Stimulated activated CD4-positive, alpha-beta T cell treated with anti-CD3 and anti-CD28 coated beads, Interleukin-1b, Interleukin-23, amount 100 ng/mL, for 24 hours (primary cell): ENCODE data around the gene GPR180.

Source experiments
- DNase-seq, 4 experiments: peaks; one replicate each; pipeline ENCODE4 v3.0.0-alpha.2; 2020; ENCODE audit warnings: low read depth in 4 of 4, low spot score in 1 of 4

The GPR180 gene

GRCh38 chr13:94601446-94602431 lies at the start of gene GPR180:
TSS of gene GPR180 (plus strand) at chr13:94601857. CDS start at chr13:94601928, 71 bp downstream.
- peak; percentile 68 to 86 (median 79) for DNase-seq

GRCh38 chr13:94552095-94552494 lies 49.6 kb upstream of the GPR180 start:
- no peak for DNase-seq

GRCh38 chr13:94553766-94554165 lies 47.9 kb upstream of the GPR180 start:
- no peak for DNase-seq

GRCh38 chr13:94556041-94556440 lies 45.6 kb upstream of the GPR180 start:
- DNase-seq, result no peak

- DNase-seq, result no peak
These were observed 45.0 kb upstream of the GPR180 start for GRCh38 chr13:94556621-94557020.

- no peak for DNase-seq
These were observed 43.9 kb upstream of the GPR180 start for GRCh38 chr13:94557684-94558235.

- DNase-seq, result no peak
These were observed 42.9 kb upstream of the GPR180 start for GRCh38 chr13:94558716-94559115.

GRCh38 chr13:94559222-94559795 lies 42.3 kb upstream of the GPR180 start:
- no peak for DNase-seq

GRCh38 chr13:94560116-94560515 lies 41.5 kb upstream of the GPR180 start:
- DNase-seq, result no peak

GRCh38 chr13:94561126-94561525 lies 40.5 kb upstream of the GPR180 start:
- no peak for DNase-seq

GRCh38 chr13:94567581-94567980 lies 34.1 kb upstream of the GPR180 start:
- DNase-seq, result no peak

- DNase-seq, result no peak
These were observed 33.2 kb upstream of the GPR180 start for GRCh38 chr13:94568443-94568842.

- DNase-seq, result no peak
These were observed 32.0 kb upstream of the GPR180 start for GRCh38 chr13:94569615-94570014.

- DNase-seq, result no peak
These were observed 22.6 kb upstream of the GPR180 start for GRCh38 chr13:94579063-94579462.

GRCh38 chr13:94583926-94584325 lies 17.7 kb upstream of the GPR180 start:
- DNase-seq, result no peak

- no peak for DNase-seq
These were observed 16.0 kb upstream of the GPR180 start for GRCh38 chr13:94585543-94586101.

GRCh38 chr13:94586371-94586770 lies 15.3 kb upstream of the GPR180 start:
- no peak for DNase-seq

GRCh38 chr13:94588541-94588940 lies 13.1 kb upstream of the GPR180 start:
- DNase-seq, result no peak

GRCh38 chr13:94590744-94591143 lies 10.9 kb upstream of the GPR180 start:
- no peak for DNase-seq

- DNase-seq, result peak in 1 of 4 experiments; percentile 13
These were observed 6.4 kb upstream of the GPR180 start for GRCh38 chr13:94595001-94595949.
